A549 (cell line): ENCODE measurements around the gene CX3CR1. TPM values are rescaled to one million over a fixed set of nuclear protein-coding genes. Genes with fewer than 3 reads are reported as not detected.

Source experiments
- ATAC-seq, 2 experiments: fragments of 200-7000 bp in 1 of 2; fragments of >200 bp in 1 of 2; cut with Nextera tagmentation in 1 of 2; cut with Tn5 transposase in 1 of 2; 3 replicates each; pipeline versions ENCODE4 v1.8.0 to v1.9.1; 2018 to 2020; ENCODE audit warnings: mild to moderate bottlenecking in 1 of 2, moderate library complexity in 1 of 2
- CTCF ChIA-PET: fragments of 300-600 bp; sonication (Branson Sonifier 250); formaldehyde crosslinking; extraction: SDS; loops from one replicate; lab custom pipeline; 2021; ENCODE audit warnings: antibody characterized with exemption, inconsistent platforms; lab: Yijun Ruan, JAX
- POLR2A ChIA-PET: fragments of 350-600 bp; formaldehyde crosslinking; extraction: SDS; loops from one replicate; lab custom pipeline; 2021; ENCODE audit warnings: antibody characterized with exemption, inconsistent platforms; lab: Yijun Ruan, JAX
- DNase-seq, 2 experiments: peaks; one replicate each; pipeline versions ENCODE4 v3.0.0 to v3.0.0-alpha.2; 2011 to 2016; ENCODE audit warnings: low read depth in 1 of 2, low spot score in 1 of 2
- FAIRE-seq: peaks from 2 replicates; lab custom pipeline; 2011; peaks lifted over from hg19 to GRCh38; lab: Jason Lieb, UNC
- H3K27ac ChIP-seq, 2 experiments: fragments of >200 bp; sonication (Bioruptor Twin); formaldehyde crosslinking; 3 replicates each; pipeline ENCODE4 v1.5.1; 2016 to 2017
- H3K4me1 ChIP-seq: fragments of >200 bp; sonication (Bioruptor Twin); formaldehyde crosslinking; 3 replicates; pipeline ENCODE4 v1.6.1; 2016
- H3K4me2 ChIP-seq: fragments of >200 bp; sonication (Bioruptor Twin); formaldehyde crosslinking; 3 replicates; pipeline ENCODE4 v1.6.1; 2016
- H3K4me3 ChIP-seq: fragments of >200 bp; sonication (Bioruptor Twin); formaldehyde crosslinking; 3 replicates; pipeline ENCODE4 v1.5.1; 2016
- H3K9me3 ChIP-seq: fragments of >200 bp; sonication (Bioruptor Twin); formaldehyde crosslinking; 3 replicates; pipeline ENCODE4 v1.6.1; 2016
- BHLHE40 ChIP-seq: IDR thresholded peaks from 2 replicates; pipeline ENCODE4 v1.6.1; 2012; ENCODE audit warnings: low read depth, low read length, inconsistent platforms
- CBX2 ChIP-seq: fragments of 200-600 bp; sonication (generic); IDR thresholded peaks from 2 replicates; pipeline ENCODE4 v1.6.1; 2016; ENCODE audit warnings: low read depth, mild to moderate bottlenecking, borderline replicate concordance
- CBX8 ChIP-seq: fragments of 200-600 bp; sonication (generic); IDR thresholded peaks from 2 replicates; pipeline ENCODE4 v1.6.1; 2016
- CEBPB ChIP-seq, 2 experiments: fragments of >200 bp in 1 of 2; sonication (Bioruptor Twin) in 1 of 2; formaldehyde crosslinking in 1 of 2; IDR thresholded peaks; 2 replicates each; pipeline ENCODE4 v1.6.1; 2012 to 2016
- CHD2 ChIP-seq: fragments of 150-350 bp; IDR thresholded peaks from 2 replicates; pipeline ENCODE4 v1.6.1; 2014; ENCODE audit warnings: low read length; ENCODE audit not compliant: partially characterized antibody
- CHD4 ChIP-seq: fragments of 200-600 bp; sonication (generic); IDR thresholded peaks from 2 replicates; pipeline ENCODE4 v1.6.1; 2016; ENCODE audit warnings: antibody characterized with exemption, mild to moderate bottlenecking, borderline replicate concordance
- GATA3 ChIP-seq: IDR thresholded peaks from 2 replicates; pipeline ENCODE4 v1.6.1; 2012; ENCODE audit warnings: borderline replicate concordance
- HOXA7 ChIP-seq: fragments of 250-450 bp; sonication (Bioruptor Pico); IDR thresholded peaks from 2 replicates; pipeline ENCODE4 v1.5.0; 2020; ENCODE audit warnings: mild to moderate bottlenecking, moderate library complexity
- KDM5A ChIP-seq: fragments of 200-600 bp; sonication (generic); IDR thresholded peaks from 2 replicates; pipeline ENCODE4 v1.6.1; 2016; ENCODE audit warnings: antibody characterized with exemption, mild to moderate bottlenecking
- MAFK ChIP-seq: fragments of 450-650 bp; IDR thresholded peaks from 2 replicates; pipeline ENCODE4 v1.6.1; 2014; ENCODE audit not compliant: partially characterized antibody
- MAX ChIP-seq: IDR thresholded peaks from 2 replicates; pipeline ENCODE4 v1.6.1; 2012
- MAZ ChIP-seq: fragments of 150-350 bp; IDR thresholded peaks from 2 replicates; pipeline ENCODE4 v1.6.1; 2014; ENCODE audit warnings: antibody characterized with exemption, low read depth, low read length, borderline replicate concordance
- NR3C1 ChIP-seq: fragments of >200 bp; sonication (Bioruptor Twin); formaldehyde crosslinking; IDR thresholded peaks from 3 replicates; pipeline ENCODE4 v1.6.1; 2017
- PBX3 ChIP-seq: IDR thresholded peaks from 2 replicates; pipeline ENCODE4 v1.6.1; 2012
- PHF8 ChIP-seq: fragments of 200-600 bp; sonication (generic); IDR thresholded peaks from 2 replicates; pipeline ENCODE4 v1.6.1; 2016; ENCODE audit warnings: low read depth, mild to moderate bottlenecking, antibody characterized with exemption, moderate library complexity, borderline replicate concordance
- RAD21 ChIP-seq, 2 experiments: fragments of >200 bp in 1 of 2; sonication (Bioruptor Twin) in 1 of 2; formaldehyde crosslinking in 1 of 2; IDR thresholded peaks in 1 of 2; conservative IDR thresholded peaks in 1 of 2; 2 replicates in 1 of 2; 3 replicates in 1 of 2; pipeline ENCODE4 v1.6.1; 2012 to 2018; ENCODE audit warnings: inconsistent platforms in 1 of 2
- RNF2 ChIP-seq: fragments of 200-600 bp; sonication (generic); IDR thresholded peaks from 2 replicates; pipeline ENCODE4 v1.6.1; 2016; ENCODE audit warnings: low read depth, mild to moderate bottlenecking, antibody characterized with exemption, moderate library complexity, borderline replicate concordance
- SMC3 ChIP-seq: fragments of >200 bp; sonication (Bioruptor Twin); formaldehyde crosslinking; IDR thresholded peaks from 3 replicates; pipeline ENCODE4 v1.6.1; 2018; ENCODE audit warnings: inconsistent platforms
- TP53 ChIP-seq: fragments of 250-450 bp; sonication (Bioruptor Pico); IDR thresholded peaks from 2 replicates; pipeline ENCODE4 v1.5.0; 2021; ENCODE audit warnings: mild to moderate bottlenecking, moderate library complexity
- USF2 ChIP-seq: fragments of 450-650 bp; IDR thresholded peaks from 2 replicates; pipeline ENCODE4 v1.6.1; 2014; ENCODE audit warnings: antibody characterized with exemption
- ZFP36 ChIP-seq: fragments of 450-650 bp; IDR thresholded peaks from 2 replicates; pipeline ENCODE4 v1.6.1; 2014; ENCODE audit warnings: borderline replicate concordance; ENCODE audit not compliant: partially characterized antibody
- WGBS: methylation state at CpG from one replicate; pipeline ENCODE4 v1.1.6; 2017; ENCODE audit errors: missing lambda C conversion rate; 5-methylcytosine and 5-hydroxymethylcytosine counted together
- polyA plus RNA-seq, 4 experiments: library from polyadenylated mRNA; depleted of rRNA in 3 of 4; stranded (reverse); fragments of >200 nt; fragmentation: RNase III in 1 of 4; extraction: RNeasy Plus Mini Kit Qiagen cat#74134 plus additional on column Dnase treatment in 1 of 4; gene quantifications; 2 replicates in 3 of 4; 3 replicates in 1 of 4; pipeline ENCODE4 v1.2.3, GENCODE V29; 2011 to 2017
- TF ChIP-seq, protein P1 (sequence below): fragments of >200 bp; sonication (Bioruptor Twin); formaldehyde crosslinking; IDR thresholded peaks from 3 replicates; pipeline ENCODE4 v1.5.1; 2016
- TF ChIP-seq, protein P2 (sequence below): fragments of 150-350 bp; IDR thresholded peaks from 2 replicates; pipeline ENCODE4 v1.6.1; 2014; ENCODE audit warnings: low read depth, mild to moderate bottlenecking, low read length
- TF ChIP-seq, protein P3 (sequence below): fragments of 250-450 bp; sonication (Bioruptor Pico); IDR thresholded peaks from 2 replicates; pipeline ENCODE4 v1.5.0; 2021; ENCODE audit warnings: mild to moderate bottlenecking, moderate library complexity, borderline replicate concordance

The CX3CR1 gene
- polyA plus RNA-seq, 2 of the 4 experiments (the other 2 are of a cell fraction): 0.06 to 0.14 TPM

- no peak overlapping the region for H3K4me3 ChIP-seq
- ChIA-PET POLR2A (no interaction called here), CTCF (interaction anchor here (0.8 to 2.0 kb wide), 4 partner anchors 20 to 72 kb away, joined by 3 to 8 read pairs (median 6); partner anchors contain the start of gene XIRP1)
- FAIRE-seq (no peak), ATAC-seq (peak; percentile 94 to 96), DNase-seq (peak; percentile 75 to 89)
- H3K9me3 ChIP-seq: no peaks in the 10 kb centered on the region
- H3K27ac ChIP-seq: no peak overlapping the region
- peak overlapping the region; percentile 58 for H3K4me2 ChIP-seq
- TF ChIP-seq SMC3: peak; percentile 51; the same call in 2 of the 3 replicates
- no peak for TF ChIP-seq CHD4
- TF ChIP-seq, protein P1, sequence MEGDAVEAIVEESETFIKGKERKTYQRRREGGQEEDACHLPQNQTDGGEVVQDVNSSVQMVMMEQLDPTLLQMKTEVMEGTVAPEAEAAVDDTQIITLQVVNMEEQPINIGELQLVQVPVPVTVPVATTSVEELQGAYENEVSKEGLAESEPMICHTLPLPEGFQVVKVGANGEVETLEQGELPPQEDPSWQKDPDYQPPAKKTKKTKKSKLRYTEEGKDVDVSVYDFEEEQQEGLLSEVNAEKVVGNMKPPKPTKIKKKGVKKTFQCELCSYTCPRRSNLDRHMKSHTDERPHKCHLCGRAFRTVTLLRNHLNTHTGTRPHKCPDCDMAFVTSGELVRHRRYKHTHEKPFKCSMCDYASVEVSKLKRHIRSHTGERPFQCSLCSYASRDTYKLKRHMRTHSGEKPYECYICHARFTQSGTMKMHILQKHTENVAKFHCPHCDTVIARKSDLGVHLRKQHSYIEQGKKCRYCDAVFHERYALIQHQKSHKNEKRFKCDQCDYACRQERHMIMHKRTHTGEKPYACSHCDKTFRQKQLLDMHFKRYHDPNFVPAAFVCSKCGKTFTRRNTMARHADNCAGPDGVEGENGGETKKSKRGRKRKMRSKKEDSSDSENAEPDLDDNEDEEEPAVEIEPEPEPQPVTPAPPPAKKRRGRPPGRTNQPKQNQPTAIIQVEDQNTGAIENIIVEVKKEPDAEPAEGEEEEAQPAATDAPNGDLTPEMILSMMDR: peak; percentile 35; the same call in 1 of the 3 replicates
- TF ChIP-seq MAFK: peak; percentile 93
- TF ChIP-seq PBX3: no peak
- peak; percentile 19 to 40; a peak in 2 of 5 replicates for TF ChIP-seq RAD21 (conservative IDR thresholded peaks at IDR 0.05 in 1 of 2, IDR thresholded peaks at IDR 0.05 in 1 of 2)
- TF ChIP-seq, protein P2, sequence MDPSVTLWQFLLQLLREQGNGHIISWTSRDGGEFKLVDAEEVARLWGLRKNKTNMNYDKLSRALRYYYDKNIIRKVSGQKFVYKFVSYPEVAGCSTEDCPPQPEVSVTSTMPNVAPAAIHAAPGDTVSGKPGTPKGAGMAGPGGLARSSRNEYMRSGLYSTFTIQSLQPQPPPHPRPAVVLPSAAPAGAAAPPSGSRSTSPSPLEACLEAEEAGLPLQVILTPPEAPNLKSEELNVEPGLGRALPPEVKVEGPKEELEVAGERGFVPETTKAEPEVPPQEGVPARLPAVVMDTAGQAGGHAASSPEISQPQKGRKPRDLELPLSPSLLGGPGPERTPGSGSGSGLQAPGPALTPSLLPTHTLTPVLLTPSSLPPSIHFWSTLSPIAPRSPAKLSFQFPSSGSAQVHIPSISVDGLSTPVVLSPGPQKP: no peak
- no peak for TF ChIP-seq GATA3
- TF ChIP-seq CEBPB (IDR thresholded peaks at IDR 0.05): peak; percentile 52 to 73; a peak in 3 of 4 replicates
- H3K4me1 ChIP-seq: peaks cover 10% of the 10 kb centered on the region; the same call in 2 of the 3 replicates
- 2% methylated on average over 7 of the region's 7 CpGs for WGBS
Measured at GRCh38 chr3:39260957-39261356, 18.9 kb downstream of the CX3CR1 start.

GRCh38 chr3:39260318-39260717 lies 19.5 kb downstream of the CX3CR1 start:
- ATAC-seq (no peak), DNase-seq (no peak), FAIRE-seq (no peak)
- ChIA-PET CTCF (interaction anchor here (1.4 kb wide), 1 partner anchor 28 kb away, joined by 3 read pairs; no protein-coding TSS in a partner anchor), POLR2A (no interaction called here)
- WGBS: 49% methylated on average over 2 of the region's 2 CpGs
- Histone ChIP-seq H3K27ac (no peak overlapping the region), H3K9me3 (no peaks in the 10 kb centered on the region), H3K4me2 (peak overlapping the region; percentile 58; the same call in 2 of the 3 replicates), H3K4me1 (peaks cover 10% of the 10 kb centered on the region; the same call in 2 of the 3 replicates), H3K4me3 (no peak overlapping the region)
- TF ChIP-seq HOXA7 (CRISPR knock-in tag) (no peak), CBX8 (0 out of 2 replicates have a peak, but pooled peaks have one; percentile 53), RNF2 (peak; percentile 74; the same call in 1 of the 2 replicates), KDM5A (no peak)

DNA sequence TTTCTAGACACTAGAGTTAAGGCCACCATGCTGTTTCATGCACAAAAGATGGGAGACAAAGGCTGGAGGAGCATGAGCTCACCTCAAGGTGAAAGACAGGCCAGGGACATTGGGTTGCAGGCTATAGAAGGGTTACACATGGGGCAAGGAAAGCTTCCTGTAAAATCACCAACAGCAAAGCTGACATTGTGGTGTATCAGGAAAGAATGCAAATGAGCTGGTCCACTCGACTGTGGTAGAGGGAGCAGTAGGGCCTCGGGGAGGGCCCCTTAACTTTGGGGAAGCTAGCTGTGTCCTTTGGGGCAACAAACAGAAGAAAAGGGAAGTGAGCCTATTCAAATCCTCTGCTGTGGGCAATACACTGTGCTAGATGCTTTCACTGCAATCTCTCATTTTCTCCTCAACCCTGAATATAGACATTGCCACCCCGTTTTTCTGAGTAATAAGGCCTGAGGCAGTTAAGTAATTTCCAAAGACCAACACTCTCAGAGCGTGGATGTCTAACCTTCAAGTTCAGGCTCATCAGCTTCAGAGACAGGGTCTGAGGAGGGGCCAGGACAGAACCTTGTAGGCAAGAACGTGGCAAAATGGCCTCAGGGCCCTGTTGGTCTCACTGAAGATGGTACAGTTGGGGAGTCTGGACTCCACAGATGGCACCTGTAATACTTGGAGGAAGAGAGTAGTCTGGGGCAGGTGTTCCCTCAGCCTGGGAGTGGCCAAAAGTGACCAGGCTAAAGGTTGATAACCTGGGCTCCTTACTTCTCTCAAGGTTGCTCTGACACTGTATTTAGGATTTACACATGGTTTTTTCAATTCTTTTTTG lies 24.1 kb downstream of the CX3CR1 start:
- peaks cover 3% of the 10 kb centered on the region; the same call in 2 of the 3 replicates for H3K4me1 ChIP-seq
- POLR2A ChIA-PET: no interaction called here
- H3K4me2 ChIP-seq: no peak overlapping the region
- DNase-seq (no peak), FAIRE-seq (no peak), ATAC-seq (no peak)
- CTCF ChIA-PET: interaction anchor here (1.0 to 1.5 kb wide), 3 partner anchors 10 to 33 kb away, joined by 3 read pairs; no protein-coding TSS in a partner anchor
- no peaks in the 10 kb centered on the region for H3K9me3 ChIP-seq
- H3K27ac ChIP-seq: no peak overlapping the region
- WGBS: 17% methylated on average over 5 of the region's 5 CpGs
- no peak overlapping the region for H3K4me3 ChIP-seq
- TF ChIP-seq MAFK (no peak), ZFP36 (no peak), RNF2 (no peak), PHF8 (no peak), CBX2 (no peak), CHD2 (no peak), USF2 (no peak), MAX (no peak), BHLHE40 (no peak), NR3C1 (no peak), MAZ (no peak), KDM5A (no peak), TP53 (CRISPR knock-in tag) (no peak)
- TF ChIP-seq, protein P3, sequence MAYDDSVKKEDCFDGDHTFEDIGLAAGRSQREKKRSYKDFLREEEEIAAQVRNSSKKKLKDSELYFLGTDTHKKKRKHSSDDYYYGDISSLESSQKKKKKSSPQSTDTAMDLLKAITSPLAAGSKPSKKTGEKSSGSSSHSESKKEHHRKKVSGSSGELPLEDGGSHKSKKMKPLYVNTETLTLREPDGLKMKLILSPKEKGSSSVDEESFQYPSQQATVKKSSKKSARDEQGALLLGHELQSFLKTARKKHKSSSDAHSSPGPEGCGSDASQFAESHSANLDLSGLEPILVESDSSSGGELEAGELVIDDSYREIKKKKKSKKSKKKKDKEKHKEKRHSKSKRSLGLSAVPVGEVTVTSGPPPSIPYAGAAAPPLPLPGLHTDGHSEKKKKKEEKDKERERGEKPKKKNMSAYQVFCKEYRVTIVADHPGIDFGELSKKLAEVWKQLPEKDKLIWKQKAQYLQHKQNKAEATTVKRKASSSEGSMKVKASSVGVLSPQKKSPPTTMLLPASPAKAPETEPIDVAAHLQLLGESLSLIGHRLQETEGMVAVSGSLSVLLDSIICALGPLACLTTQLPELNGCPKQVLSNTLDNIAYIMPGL (CRISPR knock-in tag): no peak
